ENCODE measurements around the gene MDN1.

Gene MDN1

GRCh38 chr6:89782222-89782621 is 37.4 kb downstream of the MDN1 start:
- Histone ChIP-seq H3K4me3 (ENCODE audit: insufficient read length, low read depth) (no peak overlapping the region), H3K9me3 (ENCODE audit: insufficient read depth, low read length) (no peaks in the 10 kb centered on the region), H3K9ac (ENCODE audit: insufficient read length, low read depth) (no peak overlapping the region), H3K36me3 (ENCODE audit: insufficient read depth, insufficient read length, low read length) (peaks cover 70% of the 10 kb centered on the region), H3K27me3 (ENCODE audit: insufficient read depth, insufficient read length) (no peaks in the 10 kb centered on the region), H3K4me1 (ENCODE audit: insufficient read depth, insufficient read length) (no peaks in the 10 kb centered on the region)
- TF ChIP-seq YY1 (IDR thresholded peaks at IDR 0.05; ENCODE audit: insufficient read depth, insufficient read length) (no peak), ZNF274 (IDR thresholded peaks at IDR 0.05; ENCODE audit: low read depth, low read length) (no peak), SUZ12 (IDR thresholded peaks at IDR 0.05; ENCODE audit: extremely low read depth, insufficient read depth, insufficient read length) (no peak)
- no peak for DNase-seq (ENCODE audit: low read depth, low spot score)

DNA sequence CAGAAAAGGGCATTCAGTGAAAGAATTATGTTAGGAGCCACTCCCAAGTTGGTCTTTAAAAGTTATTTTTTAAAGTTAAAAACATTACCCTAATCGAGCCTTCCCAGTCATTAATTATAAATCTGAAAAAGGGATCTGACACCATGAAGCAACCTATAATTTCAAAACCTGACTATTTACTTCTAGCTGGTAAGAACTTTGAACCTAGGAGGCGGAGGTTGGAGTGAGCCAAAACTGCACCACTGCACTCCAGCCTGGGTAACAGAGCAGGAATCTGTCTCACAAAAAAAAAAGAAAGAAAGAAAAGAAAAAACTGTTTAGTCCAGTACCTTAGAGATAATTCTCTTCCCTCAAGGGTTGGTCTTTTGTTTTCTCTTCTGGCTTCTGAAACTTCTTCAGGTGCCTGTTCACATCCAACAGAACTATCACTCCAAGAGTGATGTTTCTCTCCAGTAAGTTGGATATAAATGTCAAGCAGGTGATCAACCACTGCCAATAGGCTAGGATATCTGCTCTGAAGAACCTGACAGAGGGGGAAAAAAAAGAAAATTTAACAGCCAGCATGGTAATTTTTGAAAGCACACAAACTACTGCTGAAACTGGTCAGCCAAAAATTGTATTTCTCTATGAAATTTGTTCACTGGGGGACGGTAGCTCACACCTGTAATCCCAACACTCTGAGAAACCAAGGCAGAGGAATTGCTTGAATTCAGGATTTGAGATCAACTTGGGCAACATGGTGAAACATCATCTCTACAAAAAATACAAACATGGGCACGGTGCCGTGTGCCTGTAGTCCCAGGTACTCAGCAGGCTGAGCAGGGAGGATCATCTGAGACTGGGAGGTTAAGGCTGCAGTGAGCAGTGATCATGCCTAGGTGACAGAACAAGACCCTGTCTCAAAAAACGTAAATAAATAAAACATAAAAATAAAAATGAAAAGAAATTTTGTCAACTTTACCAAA is 38.2 kb downstream of the MDN1 start:
- Histone ChIP-seq H3K36me3 (ENCODE audit: insufficient read depth, insufficient read length, low read length) (peaks cover 68% of the 10 kb centered on the region), H3K4me3 (ENCODE audit: insufficient read length, low read depth) (no peak overlapping the region), H3K4me1 (ENCODE audit: insufficient read depth, insufficient read length) (no peaks in the 10 kb centered on the region), H3K9me3 (ENCODE audit: insufficient read depth, low read length) (no peaks in the 10 kb centered on the region), H3K9ac (ENCODE audit: insufficient read length, low read depth) (no peak overlapping the region), H3K27me3 (ENCODE audit: insufficient read depth, insufficient read length) (no peaks in the 10 kb centered on the region)
- no peak for DNase-seq (ENCODE audit: low read depth, low spot score)
- TF ChIP-seq YY1 (IDR thresholded peaks at IDR 0.05; ENCODE audit: insufficient read depth, insufficient read length) (no peak), SUZ12 (IDR thresholded peaks at IDR 0.05; ENCODE audit: extremely low read depth, insufficient read depth, insufficient read length) (no peak), ZNF274 (IDR thresholded peaks at IDR 0.05; ENCODE audit: low read depth, low read length) (no peak)

DNA sequence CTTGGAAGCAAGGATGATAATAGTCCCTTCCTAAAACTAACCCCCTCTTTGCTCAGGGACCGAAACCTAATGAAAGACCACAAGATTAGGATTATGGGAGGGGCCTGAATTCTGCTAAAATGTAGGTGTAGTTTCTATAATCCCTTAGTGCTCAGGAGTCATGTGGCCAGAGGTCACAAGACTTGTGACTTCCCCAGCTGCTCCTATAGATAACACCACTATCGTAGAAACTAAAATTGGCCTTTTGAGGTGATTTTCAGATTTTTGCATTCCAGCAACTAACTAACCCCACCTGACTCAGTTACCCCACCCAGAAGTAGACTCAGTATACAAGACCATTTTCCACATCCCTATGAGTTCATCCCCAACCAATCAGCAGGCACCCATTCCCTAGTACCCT is 42.1 kb downstream of the MDN1 start:
- Histone ChIP-seq H3K4me3 (ENCODE audit: insufficient read length, low read depth) (no peak overlapping the region), H3K9ac (ENCODE audit: insufficient read length, low read depth) (no peak overlapping the region), H3K4me1 (ENCODE audit: insufficient read depth, insufficient read length) (no peaks in the 10 kb centered on the region), H3K36me3 (ENCODE audit: insufficient read depth, insufficient read length, low read length) (peaks cover 56% of the 10 kb centered on the region), H3K9me3 (ENCODE audit: insufficient read depth, low read length) (no peaks in the 10 kb centered on the region), H3K27me3 (ENCODE audit: insufficient read depth, insufficient read length) (no peaks in the 10 kb centered on the region)
- DNase-seq (ENCODE audit: low read depth, low spot score): no peak
- TF ChIP-seq SUZ12 (IDR thresholded peaks at IDR 0.05; ENCODE audit: extremely low read depth, insufficient read depth, insufficient read length) (no peak), YY1 (IDR thresholded peaks at IDR 0.05; ENCODE audit: insufficient read depth, insufficient read length) (no peak), ZNF274 (IDR thresholded peaks at IDR 0.05; ENCODE audit: low read depth, low read length) (no peak)

GRCh38 chr6:89776583-89777233 is 42.9 kb downstream of the MDN1 start:
- TF ChIP-seq SUZ12 (IDR thresholded peaks at IDR 0.05; ENCODE audit: extremely low read depth, insufficient read depth, insufficient read length) (no peak), YY1 (IDR thresholded peaks at IDR 0.05; ENCODE audit: insufficient read depth, insufficient read length) (no peak), ZNF274 (IDR thresholded peaks at IDR 0.05; ENCODE audit: low read depth, low read length) (no peak)
- Histone ChIP-seq H3K4me3 (ENCODE audit: insufficient read length, low read depth) (no peak overlapping the region), H3K9me3 (ENCODE audit: insufficient read depth, low read length) (no peaks in the 10 kb centered on the region), H3K36me3 (ENCODE audit: insufficient read depth, insufficient read length, low read length) (peaks cover 57% of the 10 kb centered on the region), H3K9ac (ENCODE audit: insufficient read length, low read depth) (no peak overlapping the region), H3K27me3 (ENCODE audit: insufficient read depth, insufficient read length) (no peaks in the 10 kb centered on the region), H3K4me1 (ENCODE audit: insufficient read depth, insufficient read length) (no peaks in the 10 kb centered on the region)
- DNase-seq (ENCODE audit: low read depth, low spot score): no peak

GRCh38 chr6:89775150-89775549 is 44.4 kb downstream of the MDN1 start:
- TF ChIP-seq SUZ12 (IDR thresholded peaks at IDR 0.05; ENCODE audit: extremely low read depth, insufficient read depth, insufficient read length) (no peak), YY1 (IDR thresholded peaks at IDR 0.05; ENCODE audit: insufficient read depth, insufficient read length) (no peak), ZNF274 (IDR thresholded peaks at IDR 0.05; ENCODE audit: low read depth, low read length) (no peak)
- H3K36me3 ChIP-seq (ENCODE audit: insufficient read depth, insufficient read length, low read length): peaks cover 59% of the 10 kb centered on the region
- no peak overlapping the region for H3K4me3 ChIP-seq (ENCODE audit: insufficient read length, low read depth)
- no peaks in the 10 kb centered on the region for H3K27me3 ChIP-seq (ENCODE audit: insufficient read depth, insufficient read length)
- DNase-seq (ENCODE audit: low read depth, low spot score): no peak
- no peak overlapping the region for H3K9ac ChIP-seq (ENCODE audit: insufficient read length, low read depth)
- no peaks in the 10 kb centered on the region for H3K4me1 ChIP-seq (ENCODE audit: insufficient read depth, insufficient read length)
- no peaks in the 10 kb centered on the region for H3K9me3 ChIP-seq (ENCODE audit: insufficient read depth, low read length)

GRCh38 chr6:89769572-89769971 is 50.0 kb downstream of the MDN1 start:
- Histone ChIP-seq H3K9me3 (ENCODE audit: insufficient read depth, low read length) (no peaks in the 10 kb centered on the region), H3K9ac (ENCODE audit: insufficient read length, low read depth) (no peak overlapping the region), H3K27me3 (ENCODE audit: insufficient read depth, insufficient read length) (no peaks in the 10 kb centered on the region), H3K4me3 (ENCODE audit: insufficient read length, low read depth) (no peak overlapping the region), H3K4me1 (ENCODE audit: insufficient read depth, insufficient read length) (no peaks in the 10 kb centered on the region), H3K36me3 (ENCODE audit: insufficient read depth, insufficient read length, low read length) (peaks cover 68% of the 10 kb centered on the region)
- TF ChIP-seq SUZ12 (IDR thresholded peaks at IDR 0.05; ENCODE audit: extremely low read depth, insufficient read depth, insufficient read length): no peak
- no peak for TF ChIP-seq ZNF274 (IDR thresholded peaks at IDR 0.05; ENCODE audit: low read depth, low read length)
- TF ChIP-seq YY1 (IDR thresholded peaks at IDR 0.05; ENCODE audit: insufficient read depth, insufficient read length): no peak
- DNase-seq (ENCODE audit: low read depth, low spot score): no peak

- no peak overlapping the region for H3K9ac ChIP-seq (ENCODE audit: insufficient read length, low read depth)
- no peaks in the 10 kb centered on the region for H3K27me3 ChIP-seq (ENCODE audit: insufficient read depth, insufficient read length)
- H3K4me1 ChIP-seq (ENCODE audit: insufficient read depth, insufficient read length): no peaks in the 10 kb centered on the region
- H3K36me3 ChIP-seq (ENCODE audit: insufficient read depth, insufficient read length, low read length): peaks cover 64% of the 10 kb centered on the region
- TF ChIP-seq SUZ12 (IDR thresholded peaks at IDR 0.05; ENCODE audit: extremely low read depth, insufficient read depth, insufficient read length) (no peak), ZNF274 (IDR thresholded peaks at IDR 0.05; ENCODE audit: low read depth, low read length) (no peak), YY1 (IDR thresholded peaks at IDR 0.05; ENCODE audit: insufficient read depth, insufficient read length) (no peak)
- H3K9me3 ChIP-seq (ENCODE audit: insufficient read depth, low read length): no peaks in the 10 kb centered on the region
- DNase-seq (ENCODE audit: low read depth, low spot score): no peak
- no peak overlapping the region for H3K4me3 ChIP-seq (ENCODE audit: insufficient read length, low read depth)
Observed at GRCh38 chr6:89768324-89768723, 51.3 kb downstream of the MDN1 start.
